Stimulated activated CD8-positive, alpha-beta memory T cell treated with anti-CD3 and anti-CD28 coated beads, Interleukin-15, amount 100 ng/mL, for 48 hours (primary cell): ENCODE results near the gene KPRP.

ENCODE experiments used
- DNase-seq, 2 donors: peaks; one replicate each; pipeline ENCODE4 v3.0.0-alpha.2; 2020; ENCODE audit warnings: low read depth in 2 of 2

Gene KPRP

DNA sequence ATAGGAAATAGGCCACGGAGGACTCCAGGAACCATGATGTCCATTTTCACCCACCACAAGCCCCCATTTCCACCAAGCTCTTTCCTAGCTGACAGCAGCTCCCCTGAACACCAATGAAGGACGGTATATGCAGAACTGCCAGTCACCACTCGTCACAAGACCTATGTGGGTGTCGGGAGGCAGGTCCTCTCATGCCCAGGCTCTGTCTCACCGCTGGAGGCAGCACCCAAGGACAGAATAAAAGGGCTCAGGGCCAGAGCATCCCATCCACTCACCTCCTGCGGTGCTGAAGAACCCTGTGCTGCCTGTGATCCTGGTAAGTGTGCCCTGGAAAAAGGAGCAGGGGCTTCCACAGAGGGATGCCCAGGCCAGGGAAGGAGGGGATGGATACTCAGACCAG lies 17.1 kb downstream of the KPRP start, which contains the start of gene LCE1F:
Gene LCE1F, plus strand, starts transcription at position 266 of the 400 bp plus-strand sequence. CDS start 1,232 bp downstream, outside the sequence.
- DNase-seq: no peak

GRCh38 chr1:152776361-152776760 lies 18.5 kb downstream of the KPRP start:
- no peak for DNase-seq

GRCh38 chr1:152777510-152778137 lies 19.8 kb downstream of the KPRP start:
- DNase-seq: no peak

DNA sequence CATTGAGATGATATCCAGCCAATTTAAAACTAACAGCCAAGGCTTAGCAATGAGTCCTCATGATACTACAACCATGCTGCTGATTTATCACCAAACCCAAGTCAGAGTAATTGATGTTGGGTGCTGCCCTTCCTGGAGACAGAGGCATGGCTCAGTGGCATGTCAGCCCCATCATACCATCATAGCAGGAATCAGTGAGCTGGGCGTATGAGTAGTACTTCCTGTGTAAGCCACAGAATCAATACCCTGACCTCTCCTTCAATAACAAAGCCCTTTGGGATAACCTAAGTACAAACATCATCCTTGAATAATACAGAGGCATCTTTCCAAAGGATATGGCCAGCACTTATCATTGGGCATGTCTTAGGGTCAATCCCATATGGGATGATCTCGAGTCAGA lies 25.3 kb downstream of the KPRP start:
- no peak for DNase-seq

GRCh38 chr1:152786077-152786476 lies 28.3 kb downstream of the KPRP start, which contains the start of gene LCE1E:
LCE1E (plus strand) TSS chr1:152786257; CDS start chr1:152787300, 1,043 bp downstream.
- DNase-seq: no peak

- no peak for DNase-seq
These were observed 37.9 kb downstream of the KPRP start for GRCh38 chr1:152795686-152796085.

DNA sequence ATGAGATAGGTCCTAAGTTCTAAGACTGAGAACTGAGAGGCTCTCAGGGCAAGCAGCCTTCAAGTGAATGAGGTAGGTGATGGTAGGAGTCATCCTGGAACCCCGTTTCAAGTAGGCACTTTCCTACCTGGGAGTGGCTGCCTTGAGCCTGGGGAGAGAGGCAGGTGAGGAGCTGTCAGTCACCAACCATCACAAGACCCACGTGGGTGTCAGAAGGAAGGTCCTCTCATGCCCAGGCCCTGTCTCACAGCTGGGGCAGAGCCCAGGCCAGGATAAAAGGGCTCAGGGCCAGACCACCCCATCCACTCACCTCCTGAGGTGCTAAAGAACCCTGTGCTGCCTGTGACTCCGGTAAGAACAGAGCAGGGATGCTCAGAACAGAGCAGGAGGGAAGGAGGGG lies 38.6 kb downstream of the KPRP start, which contains the start of gene LCE1D:
Gene LCE1D, plus strand, starts transcription at position 301 of the 400 bp plus-strand sequence. CDS start 1,074 bp downstream, outside the sequence.
- DNase-seq: no peak

GRCh38 chr1:152801333-152801732 lies 43.5 kb downstream of the KPRP start:
- no peak for DNase-seq

DNA sequence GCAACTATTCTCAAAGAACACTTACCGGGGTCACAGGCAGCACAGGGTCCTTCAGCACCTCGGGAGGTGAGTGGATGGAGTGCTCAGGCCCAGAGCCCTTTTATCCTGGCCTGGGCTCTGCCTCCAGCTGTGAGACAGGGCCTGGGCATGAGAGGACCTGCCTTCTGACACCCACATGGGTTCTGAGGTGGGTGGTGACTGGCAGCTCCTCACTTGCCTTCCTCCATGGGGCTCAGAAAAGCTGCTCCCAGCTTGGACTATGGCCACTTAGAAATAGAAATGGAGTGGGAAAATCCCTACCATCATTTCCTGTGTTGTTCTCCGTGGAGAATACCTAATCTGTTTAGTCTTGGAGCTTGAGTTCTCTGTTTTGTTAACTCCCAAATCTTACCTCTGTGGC lies 48.8 kb downstream of the KPRP start, which contains the start of gene LCE1C:
Gene LCE1C, minus strand, starts transcription at position 76 of the 400 bp plus-strand sequence. CDS start 1,173 bp downstream, outside the sequence.
- no peak for DNase-seq

DNA sequence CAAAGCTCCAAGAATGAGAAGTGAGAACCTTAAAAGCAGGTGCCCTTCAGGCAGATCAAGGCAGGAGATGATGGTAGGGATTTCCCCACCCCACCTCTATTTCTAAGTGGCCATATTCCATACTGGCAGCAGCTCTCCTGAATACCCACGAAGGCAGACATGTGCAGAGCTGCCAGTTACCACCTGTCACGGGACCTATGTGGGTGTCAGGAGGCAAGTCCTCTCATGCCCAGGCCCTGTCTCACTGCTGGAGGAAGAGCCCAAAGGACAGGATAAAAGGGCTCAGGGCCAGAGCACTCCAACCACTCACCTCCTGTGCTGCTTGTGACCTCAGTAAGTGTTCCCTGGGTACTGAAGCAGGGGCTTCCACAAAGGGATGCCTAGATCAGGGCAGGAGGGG lies 53.2 kb downstream of the KPRP start:
- DNase-seq: no peak
